Memory B cell (primary cell): ENCODE data around the gene C5orf58.
"Not testable (repeated sequence)": the region's sequence is repeated elsewhere in the genome, so short reads cannot be mapped to it uniquely, and the experiment has no call there.

Source experiments
- ATAC-seq: fragments of 150-1000 bp; cut with Tn5 transposase; 2 replicates; pipeline ENCODE4 v1.10.0; 2021; ENCODE audit warnings: low read depth, mild to moderate bottlenecking, moderate library complexity
- DNase-seq, 2 donors: peaks; one replicate each; pipeline ENCODE4 v3.0.0; 2022; ENCODE audit warnings: low spot score in 2 of 2
- H3K27ac Mint-ChIP-seq: one replicate; pipeline ENCODE4 v1.8.0; 2022; ENCODE audit warnings: mild to moderate bottlenecking, moderate library complexity, mixed read lengths
- H3K27me3 Mint-ChIP-seq: one replicate; pipeline ENCODE4 v1.8.0; 2022; ENCODE audit warnings: mixed read lengths
- H3K36me3 Mint-ChIP-seq: one replicate; pipeline ENCODE4 v1.8.0; 2022; ENCODE audit warnings: mild to moderate bottlenecking, mixed read lengths
- H3K4me1 Mint-ChIP-seq: one replicate; pipeline ENCODE4 v1.8.0; 2022; ENCODE audit warnings: mixed read lengths
- H3K4me3 Mint-ChIP-seq: one replicate; pipeline ENCODE4 v1.8.0; 2022; ENCODE audit warnings: mild to moderate bottlenecking, moderate library complexity, mixed read lengths
- H3K9me3 Mint-ChIP-seq: one replicate; pipeline ENCODE4 v1.8.0; 2022; ENCODE audit warnings: mixed read lengths

The C5orf58 gene

DNA sequence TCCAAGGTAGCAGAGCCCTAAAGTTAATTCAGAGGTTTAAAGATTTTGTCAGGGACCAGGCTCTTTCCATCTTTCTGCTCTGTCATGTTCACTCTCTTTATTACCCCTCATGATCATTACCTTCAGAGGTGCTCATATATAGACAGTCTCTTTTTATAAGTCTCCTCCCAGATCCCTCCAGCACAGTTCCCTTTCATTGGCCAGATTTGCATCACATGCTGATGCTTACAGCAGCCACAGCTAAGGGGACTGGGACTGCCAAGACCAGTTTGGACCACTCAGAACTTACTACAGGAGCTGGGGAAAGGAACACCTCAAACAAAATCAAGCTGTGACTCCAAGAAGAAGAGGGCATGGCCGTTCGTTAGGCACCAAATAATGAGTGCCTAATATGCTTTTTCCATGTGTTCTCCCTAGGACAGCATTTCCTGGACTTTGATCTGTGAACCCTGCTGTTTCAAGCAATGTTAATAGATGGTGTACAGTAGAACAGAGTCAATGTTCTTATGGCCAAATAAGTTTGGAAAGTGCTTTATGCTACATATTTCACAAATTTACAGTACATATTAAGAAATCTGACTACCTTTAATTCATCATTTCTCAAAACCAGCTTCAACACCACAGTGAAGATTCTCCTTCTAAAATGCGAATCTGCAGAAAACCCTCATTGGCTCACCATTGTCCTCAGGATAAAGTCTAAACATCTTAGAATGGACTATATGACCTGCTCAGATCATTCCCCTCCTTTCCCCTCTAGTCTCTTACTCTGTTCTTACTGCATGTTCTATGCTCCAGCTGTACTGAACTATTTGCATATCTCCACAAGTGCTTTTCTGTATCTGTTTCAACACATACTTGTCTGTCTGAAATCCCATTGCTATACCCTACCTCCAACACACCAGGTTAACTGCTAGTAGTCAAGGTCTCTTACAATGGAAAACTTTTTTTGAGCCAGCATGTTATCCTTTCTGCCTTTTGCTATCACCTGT, 3.4 kb downstream of the C5orf58 start:
- no peaks in the 10 kb centered on the region for H3K9me3 Mint-ChIP-seq
- ATAC-seq, result no peak
- no peak overlapping the region for H3K27ac Mint-ChIP-seq
- DNase-seq, result no peak
- H3K4me3 Mint-ChIP-seq, result no peak overlapping the region
- no peaks in the 10 kb centered on the region for H3K4me1 Mint-ChIP-seq
- peaks cover 2% of the 10 kb centered on the region for H3K27me3 Mint-ChIP-seq
- H3K36me3 Mint-ChIP-seq, result no peaks in the 10 kb centered on the region

DNA sequence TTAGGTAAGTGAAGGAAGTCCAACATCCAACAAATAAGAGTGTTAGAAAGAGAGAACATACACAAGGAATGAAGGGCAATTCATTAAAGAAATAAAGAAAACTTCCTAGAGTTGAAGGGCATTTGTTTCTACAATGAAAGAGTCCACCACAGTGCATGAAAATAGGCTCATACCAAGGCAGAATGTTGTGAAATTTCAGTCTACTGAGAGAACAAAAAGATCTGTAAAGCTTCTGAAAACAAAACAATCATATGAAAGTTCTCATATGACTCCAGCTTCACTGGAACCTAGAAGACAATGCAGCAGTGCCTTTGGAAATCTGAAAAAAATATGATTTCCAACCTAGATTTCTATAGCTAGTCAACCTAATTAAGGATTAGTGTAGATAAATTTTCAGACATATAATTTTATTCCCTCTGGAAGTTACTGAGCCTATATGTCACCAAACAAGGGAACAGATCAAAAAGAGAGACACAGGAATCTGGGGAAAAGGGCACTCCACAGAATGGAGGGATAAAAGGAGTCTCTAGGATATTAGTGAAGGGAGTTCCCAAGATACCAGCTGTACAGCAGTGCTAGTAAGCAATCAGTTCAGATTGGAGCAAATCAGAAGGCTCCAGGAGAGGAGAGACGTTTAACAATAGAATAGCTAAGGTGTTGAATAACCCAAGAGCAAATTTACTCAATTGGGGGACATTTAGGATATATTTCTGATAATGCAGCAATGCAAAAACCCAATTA, 5.8 kb downstream of the C5orf58 start:
- ATAC-seq (no peak), DNase-seq (no peak)
- no peaks in the 10 kb centered on the region for H3K9me3 Mint-ChIP-seq
- H3K4me3 Mint-ChIP-seq, result no peak overlapping the region
- no peak overlapping the region for H3K27ac Mint-ChIP-seq
- H3K27me3 Mint-ChIP-seq, result peaks cover 2% of the 10 kb centered on the region
- H3K36me3 Mint-ChIP-seq, result no peaks in the 10 kb centered on the region
- H3K4me1 Mint-ChIP-seq, result no peaks in the 10 kb centered on the region

DNA sequence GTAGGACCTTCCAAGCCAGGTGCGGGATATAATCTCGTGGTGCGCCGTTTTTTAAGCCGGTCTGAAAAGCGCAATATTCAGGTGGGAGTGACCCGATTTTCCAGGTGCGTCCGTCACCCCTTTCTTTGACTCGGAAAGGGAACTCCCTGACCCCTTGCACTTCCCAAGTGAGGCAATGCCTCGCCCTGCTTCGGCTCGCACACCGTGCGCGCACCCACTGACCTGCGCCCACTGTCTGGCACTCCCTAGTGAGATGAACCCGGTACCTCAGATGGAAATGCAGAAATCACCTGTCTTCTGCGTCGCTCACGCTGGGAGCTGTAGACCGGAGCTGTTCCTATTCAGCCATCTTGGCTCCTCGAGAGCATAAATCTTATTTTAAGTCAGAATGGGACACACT, 12.7 kb downstream of the C5orf58 start:
- H3K4me3 Mint-ChIP-seq, ATAC-seq, H3K27ac Mint-ChIP-seq, DNase-seq, H3K4me1 Mint-ChIP-seq, H3K9me3 Mint-ChIP-seq, H3K27me3 Mint-ChIP-seq: not testable (repeated sequence)
- H3K36me3 Mint-ChIP-seq, result peaks cover 20% of the 10 kb centered on the region

DNA sequence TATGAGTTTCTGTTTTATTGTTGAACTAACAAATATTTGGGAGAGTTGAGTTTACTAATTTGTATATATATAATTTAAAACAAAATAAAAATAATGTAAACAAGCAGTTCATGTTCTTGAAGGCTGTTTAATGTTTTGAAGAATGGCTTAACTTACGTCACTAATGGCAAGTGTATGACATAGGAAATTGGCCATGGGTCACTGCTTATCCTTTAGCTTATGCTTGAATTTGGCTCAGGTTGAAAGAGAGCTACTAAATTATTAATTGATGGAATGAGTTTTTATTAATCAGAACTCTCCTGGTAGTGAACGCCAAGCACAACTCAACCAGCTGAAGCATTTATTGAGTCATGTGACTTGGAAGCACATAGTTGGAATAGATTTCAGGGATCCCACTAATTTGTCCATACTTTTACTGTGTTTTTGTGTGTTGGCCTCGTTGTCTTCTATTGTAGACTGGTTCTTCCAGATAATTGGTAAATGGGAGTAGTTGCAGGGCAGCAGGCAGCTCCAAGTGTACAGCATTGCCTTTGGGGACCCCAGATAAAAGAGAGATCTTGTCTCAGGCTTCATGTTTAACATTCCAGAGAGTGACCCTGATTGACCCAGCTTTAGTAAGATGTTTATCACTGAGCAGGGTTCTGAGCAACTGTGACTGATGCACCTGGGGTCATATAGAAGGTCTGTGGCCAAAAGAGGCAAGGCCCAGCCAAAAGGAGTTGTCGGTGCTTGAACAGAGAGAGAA, 13.5 kb downstream of the C5orf58 start:
- Mint-ChIP-seq H3K36me3 (peaks cover 22% of the 10 kb centered on the region), H3K4me1 (peaks cover 2% of the 10 kb centered on the region), H3K4me3 (no peak overlapping the region), H3K9me3 (no peaks in the 10 kb centered on the region), H3K27ac (no peak overlapping the region), H3K27me3 (peaks cover 4% of the 10 kb centered on the region)
- DNase-seq, result no peak
- no peak for ATAC-seq

DNA sequence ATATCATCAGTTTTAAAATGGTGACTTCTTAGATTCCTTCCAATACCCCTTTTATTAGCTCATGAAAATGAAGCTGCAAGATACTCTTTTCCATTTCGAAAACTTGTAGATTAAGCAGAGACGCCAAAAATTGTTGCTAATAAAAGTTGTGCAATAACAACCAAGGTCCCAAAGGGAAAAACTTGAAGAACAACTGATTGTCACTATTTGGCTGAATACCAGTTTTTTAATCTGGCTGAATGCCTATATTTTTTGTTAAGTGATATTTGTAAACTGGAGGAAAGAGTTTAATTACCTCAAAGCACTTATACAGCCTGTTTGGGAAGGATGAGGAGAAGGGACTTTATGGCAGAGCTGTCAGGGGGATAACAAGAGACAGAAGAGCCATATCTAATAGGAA, 14.6 kb downstream of the C5orf58 start:
- Mint-ChIP-seq H3K4me1 (peaks cover 2% of the 10 kb centered on the region), H3K27ac (no peak overlapping the region), H3K36me3 (peaks cover 22% of the 10 kb centered on the region), H3K27me3 (peaks cover 4% of the 10 kb centered on the region), H3K9me3 (no peaks in the 10 kb centered on the region), H3K4me3 (no peak overlapping the region)
- DNase-seq, result no peak
- ATAC-seq, result no peak

DNA sequence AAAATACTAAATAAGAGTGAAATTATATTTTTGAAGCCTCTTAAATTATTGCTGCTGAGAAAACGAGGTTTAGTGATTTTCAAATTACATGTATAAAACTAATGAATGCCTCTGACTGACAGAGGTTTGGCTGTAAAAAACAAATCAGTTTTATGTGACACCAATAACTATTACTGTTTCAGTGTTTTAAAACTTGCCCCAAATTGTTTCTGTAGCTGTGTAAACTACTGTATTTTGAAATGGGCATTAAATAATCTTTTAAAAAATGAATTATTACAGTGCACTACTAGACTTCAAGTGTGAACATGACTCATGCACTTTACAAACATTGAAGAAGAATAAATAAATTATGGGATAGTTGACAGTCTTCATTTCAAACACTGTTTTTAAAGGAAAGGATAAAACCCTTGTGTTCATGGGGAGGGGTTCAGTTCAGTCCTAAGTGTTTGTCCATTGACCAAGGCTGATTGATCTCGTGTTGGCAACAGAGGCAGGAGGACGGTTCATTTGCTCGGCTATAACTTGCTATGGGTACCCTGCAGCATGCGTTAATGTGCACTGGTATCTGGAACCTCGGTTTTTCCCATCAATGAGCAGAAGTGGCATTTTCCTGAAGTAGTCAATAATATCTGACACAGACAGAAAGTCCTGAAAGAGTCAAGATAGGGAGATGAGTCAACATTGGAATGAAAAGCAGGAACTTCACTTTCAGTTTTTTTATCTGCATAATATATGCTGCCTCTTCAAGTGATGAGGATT, 15.6 kb downstream of the C5orf58 start:
- peaks cover 22% of the 10 kb centered on the region for H3K36me3 Mint-ChIP-seq
- H3K4me1 Mint-ChIP-seq, result peaks cover 2% of the 10 kb centered on the region
- H3K27me3 Mint-ChIP-seq, result peaks cover 4% of the 10 kb centered on the region
- ATAC-seq (no peak), DNase-seq (no peak)
- no peaks in the 10 kb centered on the region for H3K9me3 Mint-ChIP-seq
- no peak overlapping the region for H3K27ac Mint-ChIP-seq
- no peak overlapping the region for H3K4me3 Mint-ChIP-seq

DNA sequence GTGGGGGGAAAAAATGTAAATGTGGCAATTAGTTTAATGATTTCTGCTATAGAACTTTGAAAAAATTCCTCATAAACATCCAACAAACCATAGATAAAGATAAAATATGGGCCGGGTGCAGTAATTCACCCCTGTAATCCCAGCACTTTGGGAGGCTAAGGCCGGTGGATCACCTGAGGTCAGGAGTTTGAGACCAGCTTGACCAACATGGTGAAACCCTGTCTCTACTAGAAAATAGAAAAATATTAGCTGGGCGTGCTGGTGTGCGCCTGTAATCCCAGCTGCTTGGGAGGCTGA, 16.1 kb downstream of the C5orf58 start:
- not testable (repeated sequence) for H3K4me3 Mint-ChIP-seq, H3K27ac Mint-ChIP-seq, DNase-seq, H3K4me1 Mint-ChIP-seq, H3K27me3 Mint-ChIP-seq, ATAC-seq, H3K9me3 Mint-ChIP-seq
- peaks cover 22% of the 10 kb centered on the region for H3K36me3 Mint-ChIP-seq

DNA sequence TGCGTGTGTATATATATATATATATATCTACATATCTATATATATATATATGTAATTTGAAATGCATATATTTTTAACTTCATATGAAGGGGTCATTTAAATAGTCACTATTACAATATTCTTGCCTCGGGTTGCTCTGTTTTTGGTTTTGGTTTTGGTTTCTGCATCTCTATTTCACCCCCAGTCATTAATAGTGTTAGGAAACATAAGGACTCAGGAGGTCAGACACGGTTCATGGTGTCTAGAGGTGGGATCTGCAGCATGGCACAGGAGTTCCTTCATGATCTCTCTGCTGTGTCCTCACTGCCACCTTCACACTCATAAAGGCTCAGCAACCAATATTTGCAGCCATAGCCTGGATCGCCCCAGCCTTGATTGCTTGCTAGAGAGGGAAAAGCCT, 16.6 kb downstream of the C5orf58 start:
- Mint-ChIP-seq H3K4me1 (peaks cover 10% of the 10 kb centered on the region), H3K36me3 (peaks cover 22% of the 10 kb centered on the region), H3K9me3 (no peaks in the 10 kb centered on the region), H3K4me3 (no peak overlapping the region), H3K27ac (no peak overlapping the region), H3K27me3 (peaks cover 4% of the 10 kb centered on the region)
- DNase-seq (no peak), ATAC-seq (no peak)

DNA sequence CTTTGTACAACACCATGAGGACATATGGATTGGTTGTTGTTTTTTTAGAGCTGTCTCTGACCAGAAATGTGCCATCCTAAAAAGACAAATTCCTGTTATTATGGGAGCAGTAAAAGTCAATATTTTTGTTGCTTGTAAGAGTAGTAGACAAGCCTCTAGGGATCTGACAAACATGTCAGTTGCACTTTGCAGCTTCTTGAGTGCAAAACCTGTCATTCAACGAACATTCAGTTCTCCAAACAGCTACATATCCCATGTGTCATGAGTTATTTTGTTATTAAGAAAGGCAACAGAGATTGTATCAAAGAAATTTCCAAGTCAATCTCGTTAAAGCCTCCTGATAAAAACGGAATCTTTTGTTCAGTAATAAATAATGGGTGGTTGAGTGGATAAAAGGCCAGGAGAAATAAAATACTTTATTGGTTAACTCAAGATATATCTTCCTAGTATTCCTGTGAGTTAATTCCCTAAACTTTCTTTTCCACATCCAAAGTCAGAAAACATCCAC, 18.1 kb downstream of the C5orf58 start:
- H3K4me3 Mint-ChIP-seq, result no peak overlapping the region
- peaks cover 21% of the 10 kb centered on the region for H3K36me3 Mint-ChIP-seq
- peaks cover 13% of the 10 kb centered on the region for H3K4me1 Mint-ChIP-seq
- DNase-seq, result no peak
- H3K27me3 Mint-ChIP-seq, result peaks cover 2% of the 10 kb centered on the region
- no peak overlapping the region for H3K27ac Mint-ChIP-seq
- no peak for ATAC-seq
- H3K9me3 Mint-ChIP-seq, result no peaks in the 10 kb centered on the region

DNA sequence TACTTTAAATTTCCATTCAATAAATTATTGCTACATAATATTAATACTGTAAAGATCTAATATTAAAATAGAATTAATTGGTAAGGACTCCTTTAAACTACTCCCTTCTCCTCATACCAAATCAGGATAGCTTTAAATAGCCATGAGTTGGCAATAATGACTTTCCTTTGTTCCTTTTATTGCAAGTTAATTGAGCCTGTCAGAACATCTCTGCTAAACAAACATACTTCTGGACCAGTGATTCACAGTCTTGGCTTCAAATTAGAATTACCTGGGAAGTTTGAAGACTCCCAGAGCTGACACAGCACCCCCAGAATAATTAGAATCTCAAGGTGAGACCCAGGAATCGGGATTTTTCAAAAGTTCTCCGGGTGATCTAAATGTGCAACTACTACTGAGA, 18.7 kb downstream of the C5orf58 start:
- H3K27me3 Mint-ChIP-seq, result peaks cover 2% of the 10 kb centered on the region
- peaks cover 13% of the 10 kb centered on the region for H3K4me1 Mint-ChIP-seq
- H3K27ac Mint-ChIP-seq, result no peak overlapping the region
- no peak for DNase-seq
- H3K9me3 Mint-ChIP-seq, result no peaks in the 10 kb centered on the region
- ATAC-seq, result no peak
- H3K4me3 Mint-ChIP-seq, result no peak overlapping the region
- H3K36me3 Mint-ChIP-seq, result peaks cover 25% of the 10 kb centered on the region

DNA sequence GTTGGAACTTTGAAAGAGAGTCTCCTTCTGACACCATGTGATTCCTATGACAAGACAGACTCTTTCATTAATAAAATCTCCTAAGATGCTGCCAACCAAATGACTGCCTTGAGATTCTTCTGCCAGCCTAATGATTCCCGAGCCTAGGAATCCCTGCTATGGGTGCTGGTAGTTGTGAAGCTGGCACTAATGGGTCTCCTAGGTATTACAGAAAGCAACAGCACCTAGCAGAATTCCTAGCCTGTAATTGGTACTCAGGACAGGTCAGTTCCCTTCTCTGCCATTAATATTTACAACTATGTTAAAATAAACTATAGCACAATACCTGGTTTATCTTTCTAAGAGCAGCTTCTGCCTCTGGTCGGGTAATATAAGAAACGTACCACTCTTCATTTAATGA, 19.3 kb downstream of the C5orf58 start:
- H3K27ac Mint-ChIP-seq, result no peak overlapping the region
- H3K36me3 Mint-ChIP-seq, result peaks cover 24% of the 10 kb centered on the region
- peaks cover 2% of the 10 kb centered on the region for H3K27me3 Mint-ChIP-seq
- no peak overlapping the region for H3K4me3 Mint-ChIP-seq
- H3K9me3 Mint-ChIP-seq, result no peaks in the 10 kb centered on the region
- peaks cover 13% of the 10 kb centered on the region for H3K4me1 Mint-ChIP-seq
- ATAC-seq (no peak), DNase-seq (no peak)

DNA sequence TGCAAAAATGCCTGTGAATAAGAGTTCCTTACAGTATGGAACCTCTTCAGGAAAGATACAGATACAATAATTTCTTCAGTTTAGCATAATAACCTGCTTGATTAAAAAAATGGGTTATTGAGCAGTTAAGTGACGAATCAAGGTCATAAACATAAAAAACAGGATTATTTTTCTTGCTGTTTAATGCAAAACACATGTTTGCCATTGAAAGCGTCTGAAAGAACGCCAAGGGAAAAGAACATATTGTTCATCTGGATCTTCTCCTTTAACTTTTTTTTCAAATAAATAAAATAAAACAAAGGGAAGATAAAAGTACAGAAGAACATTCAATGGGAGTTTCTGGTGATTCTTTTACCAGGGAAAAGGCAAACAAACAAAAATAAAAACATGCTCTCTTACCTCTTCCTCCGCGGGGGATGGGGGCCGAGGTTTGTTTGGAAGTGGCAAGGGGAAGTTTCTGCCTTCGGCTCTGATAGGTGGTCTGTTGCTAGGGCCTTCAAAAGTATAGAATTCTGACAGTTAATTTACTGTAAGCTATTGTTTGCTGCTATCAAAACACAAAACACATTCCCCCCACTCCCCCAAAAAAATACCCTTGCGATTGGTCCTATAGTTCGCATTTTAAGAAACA, 20.1 kb downstream of the C5orf58 start:
- Mint-ChIP-seq H3K27me3 (peaks cover 2% of the 10 kb centered on the region), H3K36me3 (peaks cover 20% of the 10 kb centered on the region), H3K4me3 (no peak overlapping the region), H3K9me3 (no peaks in the 10 kb centered on the region), H3K27ac (no peak overlapping the region), H3K4me1 (peaks cover 13% of the 10 kb centered on the region)
- DNase-seq, result no peak
- ATAC-seq, result no peak

DNA sequence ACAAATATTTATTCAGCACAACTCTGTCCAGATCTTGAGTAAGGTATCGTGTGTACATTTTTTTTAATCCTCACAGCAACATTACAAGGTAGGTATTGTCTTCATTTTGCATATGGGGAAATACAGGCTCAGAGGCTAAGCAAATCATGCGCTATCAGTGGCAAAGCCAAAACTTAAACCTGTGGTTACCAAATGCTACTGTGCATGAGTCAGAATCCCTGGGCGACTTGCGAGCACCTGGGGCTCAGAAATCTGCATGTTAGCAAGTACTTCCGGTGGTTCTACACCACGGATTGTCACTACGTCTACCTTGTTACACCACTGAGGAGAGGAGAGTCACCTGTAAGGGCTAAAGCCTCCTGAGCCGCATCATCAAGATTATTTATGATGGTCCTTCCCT, 21.3 kb downstream of the C5orf58 start:
- H3K9me3 Mint-ChIP-seq, result no peaks in the 10 kb centered on the region
- H3K4me1 Mint-ChIP-seq, result peaks cover 13% of the 10 kb centered on the region
- peak overlapping the region; percentile 17 for H3K27ac Mint-ChIP-seq
- ATAC-seq, result peak; percentile 96
- DNase-seq, result peak in 1 of 2 donors; percentile 38
- peaks cover 17% of the 10 kb centered on the region for H3K36me3 Mint-ChIP-seq
- peaks cover 2% of the 10 kb centered on the region for H3K27me3 Mint-ChIP-seq
- H3K4me3 Mint-ChIP-seq, result no peak overlapping the region
